ENCODE measurements around the gene ALPP.
"Not testable (repeated sequence)": the region's sequence is repeated elsewhere in the genome, so short reads cannot be mapped to it uniquely, and the experiment has no call there.

The ALPP gene

GRCh38 chr2:232378735-232379151 lies at the start of gene ALPP:
ALPP (plus strand) TSS chr2:232378751; CDS start chr2:232378803, 52 bp downstream.
- not testable (repeated sequence) for DNase-seq (ENCODE audit: low spot score)

DNA sequence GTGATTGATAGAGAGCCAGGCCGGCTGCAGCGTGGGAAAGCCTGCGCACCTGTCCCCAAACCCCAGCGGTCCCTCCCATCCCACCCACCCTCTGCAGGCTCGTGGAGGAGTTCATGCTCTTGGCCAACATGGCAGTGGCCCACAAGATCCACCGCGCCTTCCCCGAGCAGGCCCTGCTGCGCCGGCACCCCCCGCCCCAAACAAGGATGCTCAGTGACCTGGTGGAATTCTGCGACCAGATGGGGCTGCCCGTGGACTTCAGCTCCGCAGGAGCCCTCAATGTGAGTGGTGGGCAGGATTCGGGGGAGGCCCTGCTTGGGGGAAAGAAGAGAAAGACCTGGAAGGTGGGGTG lies 48.9 kb upstream of the ALPP start:
- TF ChIP-seq, protein P1, sequence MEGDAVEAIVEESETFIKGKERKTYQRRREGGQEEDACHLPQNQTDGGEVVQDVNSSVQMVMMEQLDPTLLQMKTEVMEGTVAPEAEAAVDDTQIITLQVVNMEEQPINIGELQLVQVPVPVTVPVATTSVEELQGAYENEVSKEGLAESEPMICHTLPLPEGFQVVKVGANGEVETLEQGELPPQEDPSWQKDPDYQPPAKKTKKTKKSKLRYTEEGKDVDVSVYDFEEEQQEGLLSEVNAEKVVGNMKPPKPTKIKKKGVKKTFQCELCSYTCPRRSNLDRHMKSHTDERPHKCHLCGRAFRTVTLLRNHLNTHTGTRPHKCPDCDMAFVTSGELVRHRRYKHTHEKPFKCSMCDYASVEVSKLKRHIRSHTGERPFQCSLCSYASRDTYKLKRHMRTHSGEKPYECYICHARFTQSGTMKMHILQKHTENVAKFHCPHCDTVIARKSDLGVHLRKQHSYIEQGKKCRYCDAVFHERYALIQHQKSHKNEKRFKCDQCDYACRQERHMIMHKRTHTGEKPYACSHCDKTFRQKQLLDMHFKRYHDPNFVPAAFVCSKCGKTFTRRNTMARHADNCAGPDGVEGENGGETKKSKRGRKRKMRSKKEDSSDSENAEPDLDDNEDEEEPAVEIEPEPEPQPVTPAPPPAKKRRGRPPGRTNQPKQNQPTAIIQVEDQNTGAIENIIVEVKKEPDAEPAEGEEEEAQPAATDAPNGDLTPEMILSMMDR (IDR thresholded peaks at IDR 0.05; ENCODE audit: extremely low read depth, missing control alignments) = no peak

GRCh38 chr2:232330068-232330999 lies 48.2 kb upstream of the ALPP start:
- TF ChIP-seq, protein P1 (IDR thresholded peaks at IDR 0.05; ENCODE audit: extremely low read depth, missing control alignments) = no peak
- no peak for DNase-seq (ENCODE audit: low spot score)

More for the DNA sequence above, 48.9 kb upstream of the ALPP start:
- DNase-seq (ENCODE audit: low spot score) = no peak

GRCh38 chr2:232331061-232331460 lies 47.5 kb upstream of the ALPP start:
- not testable (repeated sequence) for DNase-seq (ENCODE audit: low spot score)

DNA sequence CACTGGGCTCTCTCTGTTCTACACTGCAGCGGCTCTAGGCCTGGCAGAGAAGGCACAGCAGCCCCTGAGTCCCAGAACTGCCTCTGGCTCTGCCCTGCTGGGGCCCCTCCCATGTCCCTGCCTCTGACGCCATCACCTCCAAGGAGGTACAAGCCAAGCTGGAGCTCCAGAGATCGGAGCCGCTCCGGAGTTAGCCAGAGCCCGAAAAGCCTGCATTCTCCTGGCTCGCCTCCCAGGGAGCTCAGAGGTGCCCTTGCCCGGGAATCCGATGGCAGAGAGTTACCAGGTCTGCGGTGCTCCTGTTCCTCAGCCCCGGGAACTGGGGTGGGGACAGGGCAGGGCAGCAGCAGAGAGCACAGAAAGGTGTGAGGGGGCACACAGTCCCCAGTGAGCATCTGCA lies 46.9 kb upstream of the ALPP start:
- DNase-seq (ENCODE audit: low spot score) = not testable (repeated sequence)

GRCh38 chr2:232332244-232332939 lies 46.2 kb upstream of the ALPP start:
- not testable (repeated sequence) for DNase-seq (ENCODE audit: low spot score)

- TF ChIP-seq, protein P1 (IDR thresholded peaks at IDR 0.05; ENCODE audit: extremely low read depth, missing control alignments) = no peak
- DNase-seq (ENCODE audit: low spot score) = no peak
Observed at GRCh38 chr2:232332940-232333259, 45.7 kb upstream of the ALPP start.

- DNase-seq (ENCODE audit: low spot score) = no peak
- TF ChIP-seq, protein P1 (IDR thresholded peaks at IDR 0.05; ENCODE audit: extremely low read depth, missing control alignments) = no peak
Observed at GRCh38 chr2:232333361-232334135, 45.0 kb upstream of the ALPP start.

DNA sequence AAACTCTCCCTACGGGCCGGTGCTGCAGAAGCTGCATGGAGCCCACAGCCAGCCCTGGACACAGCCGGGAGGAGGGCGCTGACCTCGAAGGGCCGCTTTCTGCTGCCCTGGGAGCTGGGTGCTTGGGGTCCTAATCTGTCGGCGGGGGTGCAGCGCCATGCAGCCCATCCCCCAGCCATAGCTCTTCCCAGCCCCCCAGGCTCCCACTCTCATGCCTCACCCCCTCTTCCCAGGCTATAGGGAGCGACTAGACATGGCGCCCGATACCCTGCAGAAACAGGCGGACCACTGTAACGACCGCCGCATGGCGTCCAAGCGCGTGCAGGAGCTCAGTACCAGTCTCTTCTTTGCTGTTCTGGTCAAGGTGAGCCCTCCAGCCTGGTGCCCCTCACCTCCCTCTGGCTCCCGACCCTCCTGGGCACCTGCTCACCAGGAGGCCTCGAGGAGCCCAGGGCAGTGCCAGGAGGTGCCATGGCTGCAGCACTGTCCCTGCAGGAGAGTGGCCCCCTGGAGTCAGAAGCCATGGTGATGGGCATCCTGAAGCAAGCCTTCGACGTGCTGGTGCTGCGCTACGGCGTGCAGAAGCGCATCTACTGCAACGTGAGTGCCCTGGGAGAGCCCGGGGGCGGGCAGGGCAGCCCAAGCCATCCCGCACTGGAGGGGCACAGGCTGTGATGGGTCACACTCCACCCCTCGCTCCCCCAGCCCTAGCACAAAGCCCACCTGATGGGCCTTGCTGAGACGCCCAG lies 44.2 kb upstream of the ALPP start:
- DNase-seq (ENCODE audit: low spot score) = not testable (repeated sequence)

DNA sequence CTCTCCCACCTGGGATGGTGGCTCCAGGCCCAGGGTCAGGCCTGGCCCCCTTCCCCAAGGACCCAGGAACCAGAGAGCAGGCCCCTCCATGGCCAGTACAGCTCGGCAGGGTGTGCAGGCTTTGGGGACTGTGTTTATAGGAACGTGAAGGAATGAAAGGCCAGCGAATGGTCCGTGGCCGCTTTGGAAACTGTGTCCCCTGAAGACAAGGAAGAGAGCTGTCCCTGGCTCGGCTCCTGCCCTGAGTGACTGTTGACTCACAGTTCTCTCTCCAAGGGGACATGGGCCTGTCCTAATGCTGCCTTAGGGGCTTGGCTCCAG lies 43.7 kb upstream of the ALPP start:
- DNase-seq (ENCODE audit: low spot score) = not testable (repeated sequence)

- not testable (repeated sequence) for DNase-seq (ENCODE audit: low spot score)
Observed at GRCh38 chr2:232335206-232335858, 43.2 kb upstream of the ALPP start.

Data from GM20000 (cell line).